GM18498 (cell line): Measurements from ENCODE around the gene WDCP.
"Not testable (repeated sequence)": the region's sequence is repeated elsewhere in the genome, so short reads cannot be mapped to it uniquely, and the experiment has no call there.

Experiments
- ATAC-seq: cut with Tn5 transposase; IDR thresholded peaks from one replicate; pipeline ENCODE4 v1.9.1; 2021; ENCODE audit warnings: mild to moderate bottlenecking, moderate library complexity; ENCODE audit not compliant: unreplicated experiment

The WDCP gene

DNA sequence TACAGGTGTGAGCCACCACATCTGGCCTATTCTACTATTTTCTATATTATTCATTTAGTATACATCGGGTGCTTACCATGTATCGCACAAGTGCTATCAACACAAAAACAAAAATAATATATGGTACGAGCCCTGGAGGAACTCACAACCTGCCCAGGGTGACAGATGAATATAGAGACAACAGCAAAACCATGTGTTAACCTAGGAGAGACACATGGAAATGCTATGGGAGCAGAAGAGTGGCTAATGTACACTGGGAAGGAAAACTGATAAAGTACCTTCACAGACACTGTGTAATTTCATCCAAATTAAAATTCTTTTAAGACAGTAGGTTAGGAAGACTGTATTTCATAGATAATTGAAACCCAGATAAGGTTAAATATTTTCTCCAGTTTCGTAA, 25.1 kb upstream of the WDCP start:
- ATAC-seq = no peak

DNA sequence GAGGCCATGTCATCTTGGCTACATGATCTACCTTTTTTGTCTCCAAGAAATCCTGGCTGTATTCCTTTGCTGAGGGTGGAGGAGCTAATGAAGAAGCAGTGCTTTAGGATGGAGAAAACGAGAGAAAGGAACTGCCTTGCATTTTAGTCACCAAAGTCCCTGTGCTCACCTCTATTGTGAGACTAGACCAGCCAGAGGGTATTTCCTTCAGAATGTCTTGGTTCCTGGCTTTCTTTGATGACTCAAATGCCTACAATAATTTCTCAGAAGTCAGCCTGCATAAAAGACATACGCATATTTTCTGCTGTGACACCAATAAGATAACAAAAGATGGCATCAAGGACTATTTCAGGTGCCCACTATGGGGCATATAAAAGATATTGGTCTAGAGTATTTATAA, 18.1 kb upstream of the WDCP start:
- no peak for ATAC-seq

DNA sequence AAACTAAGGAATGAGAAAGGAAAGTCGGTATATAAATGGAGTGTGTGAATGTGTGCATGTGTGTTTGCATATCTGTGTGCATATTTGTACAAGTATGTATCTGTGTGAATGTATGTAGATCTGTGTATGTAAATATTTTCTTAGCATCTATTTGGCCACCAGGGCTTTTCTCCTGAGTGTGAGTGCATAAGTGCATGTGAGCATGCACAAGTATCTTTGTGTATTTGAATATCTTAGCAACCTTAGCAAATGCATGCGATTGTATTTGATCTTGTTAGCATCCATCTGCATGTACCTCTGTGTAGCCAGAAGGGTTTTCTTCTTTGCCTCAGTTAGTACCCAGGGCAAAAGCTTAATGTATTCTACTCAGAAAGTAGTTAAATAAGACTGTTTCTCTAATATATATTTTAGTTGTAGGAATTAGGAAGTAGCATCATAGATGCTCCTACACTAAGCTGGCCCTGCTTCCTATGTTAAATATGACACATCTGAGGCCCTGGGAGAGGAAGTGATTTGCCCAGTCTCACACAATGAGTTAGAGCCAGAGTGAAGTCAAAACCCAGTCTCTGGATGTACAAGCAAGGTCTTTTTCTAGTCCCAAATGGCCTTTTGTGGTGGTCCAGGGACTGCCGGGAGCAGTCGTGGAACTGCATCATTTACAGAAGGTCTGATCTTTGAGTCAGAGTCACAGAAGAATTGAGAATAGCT, 11.5 kb upstream of the WDCP start:
- no peak for ATAC-seq

DNA sequence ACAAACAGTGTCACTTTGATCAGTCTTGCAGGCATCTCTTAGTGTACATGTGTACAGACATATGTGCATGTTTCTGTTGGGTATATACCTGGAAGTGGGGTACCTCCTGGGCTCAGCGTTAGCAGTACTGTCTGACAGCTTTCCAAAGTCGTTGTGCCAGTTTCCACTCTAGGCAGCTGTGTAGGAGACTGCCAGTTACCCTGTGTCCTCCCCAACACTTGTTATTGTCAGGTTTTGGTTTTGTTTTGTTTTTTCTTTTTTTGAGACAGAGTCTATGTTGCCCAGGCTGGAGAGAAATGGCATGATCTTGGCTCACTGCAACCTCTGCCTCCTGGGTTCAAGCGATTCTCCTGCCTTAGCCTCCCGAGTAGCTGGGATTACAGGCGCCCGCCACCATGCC, 8.6 kb upstream of the WDCP start:
- ATAC-seq = no peak

DNA sequence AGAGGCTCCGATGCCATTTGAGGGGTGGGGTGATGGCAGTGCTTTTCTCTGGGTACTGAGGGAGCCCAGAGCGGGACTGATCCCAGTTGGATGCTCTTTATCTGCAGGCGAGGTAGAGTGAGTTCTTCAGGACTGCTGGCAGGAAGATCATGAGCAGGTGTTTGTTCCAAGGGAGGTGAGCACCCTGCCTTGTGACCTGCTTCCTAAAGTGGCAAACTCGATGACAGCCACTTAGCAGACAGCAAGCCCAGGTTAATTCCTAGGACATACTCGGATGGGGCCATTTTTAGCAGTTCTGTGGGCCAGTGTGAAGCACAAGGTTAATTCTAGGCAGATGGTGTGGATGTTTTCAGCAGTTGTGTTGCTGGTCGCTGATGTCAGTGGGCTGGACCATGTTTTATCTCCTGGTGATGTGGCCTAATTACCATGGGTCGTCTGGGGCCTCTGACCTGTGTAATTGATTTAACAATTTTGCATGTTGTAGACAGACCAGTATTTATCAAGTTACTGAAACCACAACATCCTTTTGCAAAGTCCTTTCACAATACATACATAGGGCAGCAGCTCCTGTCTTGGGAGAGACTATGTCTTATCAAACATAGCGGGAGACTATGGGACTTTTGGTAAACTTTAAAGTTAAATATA, 7.3 kb upstream of the WDCP start:
- ATAC-seq = no peak

DNA sequence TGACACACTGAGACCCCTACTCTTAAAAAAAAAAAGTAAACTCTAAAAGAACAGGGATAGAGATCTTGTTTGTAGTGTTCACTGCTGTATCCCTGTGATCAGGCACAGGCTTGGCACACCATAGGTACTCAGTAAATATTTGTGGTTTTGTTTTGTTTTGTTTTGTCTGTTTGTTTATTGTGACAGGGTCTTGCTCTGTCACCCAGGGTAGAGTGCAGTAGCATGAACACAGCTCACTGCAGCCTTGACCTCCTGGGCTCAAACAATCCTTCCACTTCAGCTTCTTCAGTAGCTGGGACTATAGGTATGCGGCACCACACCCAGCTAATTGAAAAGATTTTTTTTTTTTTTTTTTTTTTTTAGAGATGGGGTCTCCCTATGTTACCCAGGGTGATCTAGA, 5.8 kb upstream of the WDCP start:
- ATAC-seq = no peak

DNA sequence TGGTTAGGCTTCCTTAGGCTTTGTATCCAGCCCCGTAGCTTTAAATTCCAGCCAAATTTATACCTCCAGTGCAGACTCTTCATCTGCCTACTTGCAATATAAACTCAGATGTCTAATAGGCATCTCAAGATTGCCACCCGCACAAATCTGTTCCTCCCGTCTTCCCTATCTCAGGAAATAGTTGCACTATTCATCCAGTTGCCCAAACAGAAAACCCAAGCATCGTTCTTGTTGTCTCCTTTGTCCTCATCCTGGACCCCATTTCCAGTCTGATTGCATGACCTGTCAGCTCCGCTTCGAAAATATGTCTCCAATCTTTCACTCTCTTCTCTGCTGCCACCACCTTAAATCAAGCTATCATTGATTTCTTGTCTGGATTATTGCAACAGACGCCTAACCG, 4.6 kb upstream of the WDCP start:
- no peak for ATAC-seq

DNA sequence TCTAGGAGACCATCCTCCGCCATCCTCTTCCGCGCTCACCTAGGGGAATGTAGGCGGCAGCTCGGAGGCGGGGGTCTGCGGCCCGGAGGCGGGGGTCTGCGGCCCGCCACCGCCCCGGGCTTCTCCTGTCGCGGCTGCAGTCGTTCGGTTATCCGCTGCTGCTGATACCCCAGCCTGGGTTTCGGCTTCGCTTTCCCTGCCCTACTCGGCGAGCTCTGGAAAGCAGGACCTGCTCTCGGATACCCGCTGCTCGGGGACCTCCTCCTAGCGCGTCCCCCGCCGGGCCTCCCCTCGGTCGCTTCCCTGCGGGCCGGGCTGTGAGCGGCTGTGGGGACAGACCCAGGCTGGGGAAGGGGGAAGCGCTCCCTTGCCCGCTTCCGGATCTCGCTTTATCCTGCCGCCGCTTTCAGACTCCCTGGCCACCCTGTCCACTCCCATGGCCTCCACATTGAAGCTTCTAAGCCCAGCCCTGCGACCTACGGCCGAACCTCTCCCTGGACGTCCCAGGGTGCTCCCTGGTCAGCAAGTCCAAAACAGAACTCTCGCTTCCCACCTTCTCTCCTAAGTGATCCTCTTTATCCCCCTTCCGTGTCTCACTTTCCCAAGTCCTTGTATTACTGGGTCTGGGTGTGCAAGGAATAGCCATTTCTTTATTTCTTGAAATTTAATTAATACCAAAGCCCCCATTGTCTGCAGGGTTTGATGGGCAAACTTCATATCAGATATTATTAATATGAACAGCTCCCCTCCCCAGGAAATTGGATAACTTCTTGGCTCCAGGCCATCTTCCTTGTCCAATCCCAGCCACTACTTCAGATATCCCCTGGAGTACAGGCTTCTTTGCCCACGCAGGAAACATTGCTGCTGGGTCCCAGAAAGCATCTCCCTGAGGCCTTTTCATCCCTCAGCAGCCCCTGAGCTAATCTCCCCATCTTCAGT, 3.1 kb upstream of the WDCP start:
- ATAC-seq = no peak

DNA sequence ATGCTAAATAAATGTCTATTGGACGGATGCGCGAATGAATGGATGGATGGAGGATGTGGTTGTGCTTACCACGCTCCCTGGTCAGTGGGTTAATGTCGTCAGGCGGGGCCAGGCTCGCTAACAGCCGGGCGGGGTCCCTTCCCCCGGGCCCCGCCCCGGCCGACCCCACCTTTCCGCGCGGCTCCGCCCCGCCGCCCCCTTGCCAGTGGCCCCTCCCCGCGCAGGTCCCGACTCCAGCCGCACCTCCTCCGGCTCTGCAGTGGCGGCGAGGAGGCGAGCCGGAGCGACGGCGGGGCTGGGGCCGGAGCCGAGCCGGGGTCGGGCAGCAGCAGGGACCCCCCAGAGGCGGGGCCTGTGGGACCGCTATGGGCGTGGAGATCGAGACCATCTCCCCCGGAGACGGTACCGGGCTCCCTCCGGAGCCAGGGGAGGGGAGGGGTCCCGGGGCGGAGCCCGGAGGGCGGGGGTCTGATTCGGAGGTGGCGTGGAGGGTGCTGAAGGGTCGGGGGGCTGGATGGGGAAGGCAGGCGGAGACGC, 2.4 kb upstream of the WDCP start, which contains the start of gene FKBP1B:
FKBP1B (plus strand) TSS at position 257 of the 537 bp plus-strand sequence; CDS start at position 366, 109 bp downstream.
- peak; percentile 24 for ATAC-seq

DNA sequence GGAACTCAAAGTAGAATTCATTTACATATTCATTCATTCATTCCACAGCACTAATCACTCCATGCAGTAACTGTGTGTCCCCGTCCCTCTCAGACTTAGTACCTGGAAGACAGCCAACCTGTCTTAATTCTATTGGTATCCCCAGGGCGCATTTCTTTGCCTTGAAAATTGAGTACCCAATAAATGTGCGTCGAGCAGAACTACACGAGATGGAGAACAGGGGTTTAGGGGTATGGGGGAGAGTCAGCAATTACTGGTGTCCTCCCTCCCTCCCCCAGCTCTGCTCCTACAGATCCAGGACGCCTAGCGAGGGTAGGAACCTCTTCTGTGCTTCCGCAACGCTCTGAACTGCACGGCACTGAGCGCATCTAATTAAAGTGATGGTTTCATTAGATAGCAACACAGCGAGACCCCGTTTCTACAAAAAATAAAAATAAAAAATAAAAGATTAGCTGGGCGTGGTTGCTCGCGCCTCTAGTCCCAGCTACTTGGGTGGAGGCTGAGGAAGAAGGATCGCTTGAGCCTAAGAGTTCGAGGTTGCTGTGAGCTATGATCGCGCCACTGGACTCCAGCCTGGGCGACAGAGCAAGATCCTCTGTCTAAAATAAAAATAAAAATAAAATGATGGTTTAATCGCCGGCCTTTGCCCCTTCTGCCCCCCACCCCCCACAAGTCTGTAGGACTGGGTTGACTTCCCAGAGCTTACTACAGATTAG, 1.7 kb upstream of the WDCP start:
- no peak for ATAC-seq

DNA sequence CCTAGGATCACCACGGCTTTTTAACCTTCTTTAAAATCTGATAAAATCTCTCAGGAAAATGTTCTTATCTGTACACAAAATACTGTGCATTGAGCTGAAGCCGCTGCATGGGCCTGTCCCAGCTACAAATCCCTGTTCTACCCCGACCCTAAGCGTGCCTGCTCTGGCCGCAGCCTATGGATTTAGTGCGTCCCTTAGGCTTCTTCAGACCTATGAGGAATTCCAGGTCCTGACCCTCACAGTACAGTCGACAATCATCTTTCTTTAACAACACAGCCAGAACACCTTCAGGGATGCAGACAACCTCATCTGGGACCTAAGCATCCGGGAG, 477 bp upstream of the WDCP start:
- ATAC-seq = no peak

DNA sequence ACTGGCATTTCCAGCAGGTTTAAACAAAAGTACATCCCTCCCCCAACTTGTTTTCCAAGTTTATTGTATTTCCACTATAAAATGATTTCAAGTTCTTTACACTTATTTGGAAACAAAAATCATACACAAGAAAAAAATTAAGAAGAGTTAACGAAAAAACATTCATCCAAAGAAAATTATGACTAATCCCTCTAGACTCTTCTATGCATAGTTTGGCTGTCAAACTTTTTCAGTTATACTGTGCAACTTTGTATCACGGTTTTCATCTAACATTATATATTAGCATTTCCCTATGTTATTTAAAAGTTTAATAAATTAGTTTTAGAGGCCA, 627 bp downstream of the WDCP start:
- ATAC-seq = no peak

DNA sequence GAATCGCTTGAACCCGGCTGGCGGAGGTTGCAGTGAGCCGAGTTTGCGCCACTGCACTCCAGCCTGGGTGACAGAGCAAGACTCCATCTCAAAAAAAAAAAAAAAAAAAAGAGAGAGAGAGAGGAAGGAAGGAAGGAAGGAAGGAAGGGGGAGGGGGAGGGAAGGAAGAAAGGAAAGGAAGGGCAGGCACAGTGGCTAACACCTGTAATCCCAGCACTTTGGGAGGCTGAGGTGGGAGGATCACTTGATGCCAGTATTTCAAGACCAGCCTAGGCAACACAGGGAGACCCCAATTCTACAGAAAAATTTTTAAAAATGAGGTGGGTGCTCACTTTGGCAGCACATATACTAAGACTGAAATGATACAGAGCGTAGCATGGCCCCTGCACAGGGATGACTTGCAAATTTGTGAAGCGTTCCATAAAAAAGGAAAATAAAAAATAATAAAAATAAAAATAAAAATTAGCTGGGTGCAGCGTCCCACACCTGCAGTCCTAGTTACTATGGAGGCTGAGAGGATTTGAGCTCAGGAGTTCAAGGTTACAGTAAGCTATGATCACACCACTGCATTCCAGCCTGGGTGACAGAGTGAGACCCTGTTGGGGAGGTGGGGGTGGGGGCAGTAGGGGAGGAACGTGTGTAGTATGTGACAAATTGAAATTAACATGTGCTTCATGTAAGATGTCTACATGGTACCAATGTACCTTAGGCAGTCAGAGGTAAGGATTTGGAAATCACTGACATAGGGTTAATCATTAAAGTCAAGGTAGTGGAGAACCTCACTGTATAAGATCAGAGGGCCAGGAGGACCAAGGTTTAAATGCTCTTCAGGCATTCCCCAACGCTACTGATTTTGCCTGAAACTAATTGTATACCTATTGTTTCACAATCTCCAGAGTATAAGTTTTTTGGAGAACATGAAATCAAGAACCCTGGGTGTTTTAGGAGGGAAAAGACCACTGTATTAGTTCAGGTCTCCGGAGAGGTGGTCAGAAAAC, 1.4 kb downstream of the WDCP start:
- no peak for ATAC-seq

DNA sequence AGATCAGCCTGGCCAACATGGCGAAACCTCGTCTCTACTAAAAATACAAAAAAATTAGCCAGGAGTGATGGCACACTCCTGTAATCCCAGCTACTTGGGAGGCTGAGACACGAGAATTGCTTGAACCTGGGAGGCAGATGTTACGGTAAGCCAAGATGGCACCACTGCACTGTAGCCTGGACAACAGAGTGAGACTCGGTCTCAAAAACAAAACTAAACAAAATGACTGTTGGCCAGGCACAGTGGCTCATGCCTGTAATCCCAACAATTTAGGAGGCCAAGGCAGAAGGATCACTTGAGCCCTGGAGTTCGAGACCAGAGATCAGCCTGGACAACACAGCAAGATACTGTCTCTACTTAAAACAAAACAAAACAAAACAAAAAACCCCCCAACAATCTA, 4.1 kb downstream of the WDCP start:
- ATAC-seq = not testable (repeated sequence)

DNA sequence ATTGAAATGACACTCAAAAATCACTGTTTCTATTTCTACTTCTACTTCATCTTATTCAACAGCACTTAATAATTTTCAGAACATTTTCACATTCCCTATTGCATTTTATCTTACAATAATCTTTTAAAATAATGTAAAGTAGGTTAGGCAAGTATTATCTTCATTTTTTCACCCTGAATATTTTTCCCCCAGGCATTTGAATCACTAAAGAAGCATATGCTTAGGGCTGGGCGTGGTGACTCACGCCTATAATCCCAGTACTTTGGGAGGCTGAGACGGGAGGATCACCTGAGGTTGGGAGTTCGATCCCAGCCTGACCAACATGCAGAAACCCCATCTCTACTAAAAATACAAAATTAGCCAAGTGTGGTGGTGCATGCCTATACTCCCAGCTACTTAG, 6.7 kb downstream of the WDCP start:
- no peak for ATAC-seq

DNA sequence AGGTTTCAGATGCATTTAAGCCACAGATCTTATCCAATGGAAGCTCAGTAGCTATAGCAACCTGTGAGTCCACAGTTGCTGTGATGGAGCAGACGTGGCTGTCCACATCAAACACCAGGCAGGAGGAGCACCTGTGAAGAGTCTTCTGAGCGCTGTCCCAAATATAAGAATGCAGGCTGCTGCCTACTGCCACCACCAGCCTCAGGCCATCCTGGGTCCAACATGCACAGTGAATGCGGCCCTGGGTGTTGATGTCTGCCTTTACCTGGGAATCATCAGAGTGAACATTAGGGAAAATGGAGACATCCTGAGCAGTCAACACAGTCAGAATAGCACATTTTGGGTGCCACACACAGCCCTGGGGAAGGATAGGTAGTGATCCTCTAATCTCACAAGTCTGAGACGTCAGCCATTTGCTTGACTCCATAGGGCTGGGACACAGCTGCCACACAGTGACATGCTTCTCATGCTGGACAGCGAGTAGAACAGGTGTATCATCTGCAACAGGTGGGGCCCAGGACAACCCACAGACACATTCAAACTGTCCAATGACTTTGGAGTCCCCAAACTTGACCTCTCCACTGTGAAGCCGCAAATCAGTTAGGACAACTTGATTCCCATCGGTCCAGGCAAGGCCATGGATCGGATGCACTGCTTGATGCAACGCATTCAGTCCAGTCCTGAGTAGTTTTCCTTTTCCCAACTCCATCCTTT, 8.2 kb downstream of the WDCP start:
- no peak for ATAC-seq

DNA sequence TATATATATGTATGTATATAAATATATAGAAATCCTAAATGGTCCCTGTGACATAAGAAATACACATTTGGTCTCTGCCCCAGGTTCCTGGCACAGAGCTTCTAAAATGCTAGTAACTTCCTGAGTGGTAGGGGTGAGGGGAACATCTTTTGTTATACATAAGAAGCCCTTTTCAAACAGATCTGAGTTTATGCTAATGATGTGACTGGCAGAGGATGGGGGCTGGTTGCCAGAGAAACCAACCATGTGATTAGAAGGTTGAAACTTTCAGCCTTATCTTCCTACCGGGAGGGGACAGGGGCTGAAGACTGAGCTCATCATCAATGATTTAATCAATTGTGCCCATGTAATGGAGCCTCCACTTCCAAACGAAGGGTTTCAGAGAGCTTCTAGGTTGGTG, 21.0 kb downstream of the WDCP start:
- no peak for ATAC-seq

DNA sequence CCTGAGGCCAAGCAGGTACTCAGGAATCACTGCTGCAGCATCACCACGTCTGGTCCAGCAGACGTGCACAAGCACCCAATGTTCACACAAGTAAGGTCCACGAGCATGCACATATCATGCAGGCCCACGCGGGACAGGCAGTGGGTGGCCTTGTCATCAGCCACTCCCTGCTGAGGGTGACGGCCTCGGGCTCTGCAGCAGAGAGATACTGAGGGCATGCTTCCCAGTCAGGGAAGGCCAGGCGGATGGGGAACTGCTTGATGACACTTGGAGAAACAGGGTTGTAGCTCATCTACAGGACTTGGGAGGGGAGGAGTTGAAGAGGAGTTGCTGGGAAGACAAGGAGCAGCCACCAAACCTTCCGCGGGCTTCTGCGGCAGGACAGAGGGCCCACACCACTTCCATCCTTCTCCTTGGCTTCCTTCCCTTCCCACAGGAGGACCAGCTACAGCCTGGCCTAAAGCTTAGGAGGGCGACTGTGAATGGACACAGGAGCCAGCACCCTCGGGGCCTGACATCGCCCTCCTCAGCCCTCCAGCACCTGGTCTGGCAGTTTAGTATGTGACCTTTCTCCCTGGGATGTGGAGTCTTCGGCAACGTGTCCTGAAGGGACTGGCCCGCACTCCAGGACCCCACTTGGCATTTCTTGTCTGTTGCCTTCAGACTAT, 22.1 kb downstream of the WDCP start:
- ATAC-seq = no peak

DNA sequence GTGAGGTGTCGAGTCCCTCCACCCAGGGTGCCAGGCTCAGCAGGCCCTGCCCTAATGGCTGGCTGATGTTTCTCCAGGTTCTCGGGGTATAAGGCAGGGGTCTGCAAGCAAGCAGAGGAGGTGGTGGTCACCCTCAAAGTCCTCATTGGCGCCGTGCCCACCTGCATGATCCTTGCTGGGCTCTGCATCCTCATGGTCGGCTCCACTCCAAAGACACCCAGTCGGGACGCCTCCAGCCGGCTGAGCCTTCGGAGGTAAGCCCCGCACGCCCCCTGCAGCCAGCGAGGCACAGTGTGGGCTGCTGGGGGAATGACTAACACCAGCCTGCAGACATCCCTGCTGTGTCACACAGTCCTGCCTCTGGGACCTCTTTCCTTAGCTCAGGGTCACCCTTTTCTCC, 23.2 kb downstream of the WDCP start:
- no peak for ATAC-seq
